Tibial nerve (tissue), 4 donors: ENCODE data around the gene ZBTB8B.

ENCODE experiments used
- CTCF ChIP-seq, 5 experiments: fragments of 200-600 bp in 3 of 5; fragments of 450-650 bp in 2 of 5; sonication (generic) in 3 of 5; IDR thresholded peaks; one replicate each; pipeline ENCODE4 v1.5.1; 2016 to 2019; ENCODE audit warnings: antibody characterized with exemption in 5 of 5, mild to moderate bottlenecking in 3 of 5, moderate library complexity in 2 of 5
- EP300 ChIP-seq, 2 donors: sonication (generic); formaldehyde crosslinking; IDR thresholded peaks; one replicate each; pipeline ENCODE4 v1.6.1; 2017; ENCODE audit warnings: antibody characterized with exemption in 2 of 2, mild to moderate bottlenecking in 1 of 2

GRCh38 chr1:32448773-32449456 is 16.0 kb upstream of the ZBTB8B start:
- TF ChIP-seq CTCF (IDR thresholded peaks at IDR 0.05) (no peak), EP300 (IDR thresholded peaks at IDR 0.05) (no peak)
